Stimulated activated CD4-positive, alpha-beta T cell treated with anti-CD3 and anti-CD28 coated beads, Interleukin-12 subunit alpha, Interleukin-12 subunit beta, amount 100 ng/mL, for 24 hours (primary cell): ENCODE results near the gene GABRG3.

Experiments used
- DNase-seq, 2 experiments: peaks; one replicate each; pipeline ENCODE4 v3.0.0-alpha.2; 2020; ENCODE audit warnings: low read depth in 2 of 2

The GABRG3 gene

DNA sequence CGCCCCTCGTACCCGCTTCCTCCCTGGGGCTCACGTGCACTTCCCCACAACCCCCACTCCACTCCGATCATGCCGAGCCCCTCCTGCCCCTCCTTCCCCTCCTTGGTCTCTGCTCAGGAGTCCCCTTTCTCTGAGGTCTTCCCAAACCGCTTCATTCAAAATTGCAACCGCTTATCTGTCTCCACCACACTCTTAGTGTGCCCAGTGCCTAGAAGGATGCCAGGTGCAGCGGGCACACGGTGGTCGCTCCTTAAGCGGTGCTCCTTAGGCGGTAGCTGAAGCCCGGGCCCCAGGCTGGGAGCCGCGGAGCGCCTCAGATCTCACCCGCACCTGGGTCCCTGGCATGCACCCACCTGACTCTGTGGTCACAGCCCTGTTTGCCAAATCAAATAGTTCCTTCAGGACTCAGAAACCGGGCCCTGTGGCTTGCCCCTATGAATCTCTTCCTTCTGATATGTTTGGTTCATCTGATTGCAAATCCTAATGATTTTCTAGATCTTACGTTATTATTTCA, 603.6 kb downstream of the GABRG3 start:
- DNase-seq, result no peak

GRCh38 chr15:27575521-27575920, 604.5 kb downstream of the GABRG3 start:
- DNase-seq, result no peak

- no peak for DNase-seq
Measured at GRCh38 chr15:27576576-27576975, 605.6 kb downstream of the GABRG3 start.

DNA sequence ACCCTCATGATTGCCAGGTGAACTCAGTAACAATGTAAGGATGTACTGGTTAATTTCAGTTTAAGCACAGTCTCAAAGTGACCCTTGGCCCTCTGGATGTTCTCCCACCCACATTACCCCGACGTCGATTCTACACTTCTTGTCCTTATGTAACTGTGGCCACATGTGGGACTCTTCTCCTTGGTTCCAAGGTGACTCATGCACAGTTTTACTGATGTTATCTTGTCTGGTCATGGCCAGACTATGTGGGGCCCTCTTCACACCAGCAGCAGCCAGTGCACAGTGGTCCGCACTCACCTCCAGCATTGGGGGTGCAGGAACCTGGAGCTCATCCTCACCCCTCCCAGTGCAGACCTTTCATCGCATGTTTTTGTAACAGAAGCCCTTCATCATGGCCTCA, 608.8 kb downstream of the GABRG3 start:
- DNase-seq, result no peak

DNA sequence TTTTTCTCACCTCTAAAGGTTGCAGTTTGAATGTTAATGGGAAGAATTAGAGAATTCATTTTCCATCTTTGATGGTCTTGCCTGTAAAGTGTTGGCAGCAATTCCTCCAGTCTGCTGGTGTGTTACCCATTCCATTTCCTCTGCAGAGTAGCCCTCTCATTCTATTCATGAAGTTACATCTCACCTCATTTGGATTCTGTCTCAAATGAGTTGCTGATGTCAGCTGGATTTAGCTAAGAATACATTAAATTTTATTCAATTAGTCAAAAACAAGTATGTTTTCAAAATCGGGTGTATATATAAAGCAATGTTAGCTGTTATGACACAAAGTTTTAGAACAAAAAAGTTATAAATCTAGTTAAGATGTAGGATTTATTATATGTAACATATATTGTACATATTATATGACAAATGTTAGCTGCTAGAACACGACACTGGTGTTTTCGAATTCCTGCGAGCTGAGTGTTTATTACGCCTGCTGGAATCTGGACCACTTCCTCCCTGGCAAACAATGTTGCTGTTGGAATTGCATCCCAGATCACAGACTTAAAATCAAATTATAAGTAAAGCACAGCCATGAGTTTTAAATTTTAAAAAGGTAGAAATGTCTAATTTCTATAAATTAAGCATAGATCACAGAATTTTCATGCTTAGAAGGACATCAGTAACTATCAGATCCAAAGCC, 611.9 kb downstream of the GABRG3 start:
- no peak for DNase-seq

DNA sequence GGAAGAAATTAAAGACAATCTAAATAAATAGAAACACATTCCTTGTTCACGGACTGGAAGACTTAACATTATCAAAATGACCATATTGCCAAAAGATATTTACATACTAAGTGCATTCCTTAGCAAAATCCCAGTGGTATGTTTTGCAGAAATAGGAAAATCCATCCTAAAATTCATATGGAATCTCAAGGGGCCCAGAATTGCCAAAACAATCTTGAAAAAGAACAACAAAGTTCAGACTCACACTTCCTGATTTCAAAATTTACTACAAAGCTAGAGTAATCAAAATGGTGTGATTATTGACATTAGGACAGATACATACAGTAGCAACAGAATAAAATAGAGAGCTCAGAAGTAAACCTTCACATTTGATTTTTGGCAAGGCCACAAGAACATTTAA, 612.7 kb downstream of the GABRG3 start:
- no peak for DNase-seq

GRCh38 chr15:27585041-27585640, 614.2 kb downstream of the GABRG3 start:
- DNase-seq, result no peak

GRCh38 chr15:27587810-27588209, 616.8 kb downstream of the GABRG3 start:
- no peak for DNase-seq

DNA sequence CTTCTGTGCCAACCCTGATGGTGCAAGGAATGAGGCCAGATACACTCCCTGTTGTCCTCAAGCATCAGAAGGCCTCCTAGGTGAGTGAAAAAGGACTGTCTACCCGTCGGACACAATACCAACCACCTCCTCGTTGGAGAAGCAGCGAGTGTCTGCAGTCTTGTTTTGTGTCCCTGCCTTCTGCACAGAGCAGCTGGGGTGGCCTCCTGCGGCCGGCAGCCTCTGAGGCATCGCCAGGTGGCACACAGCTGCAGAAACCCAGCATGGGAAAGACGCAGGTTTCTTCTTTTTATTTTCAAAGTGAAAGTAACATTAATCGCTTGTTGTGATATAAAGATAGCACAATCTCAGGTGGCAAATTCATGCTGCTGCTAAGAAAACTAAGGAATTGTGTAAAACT, 618.3 kb downstream of the GABRG3 start:
- DNase-seq, result no peak

DNA sequence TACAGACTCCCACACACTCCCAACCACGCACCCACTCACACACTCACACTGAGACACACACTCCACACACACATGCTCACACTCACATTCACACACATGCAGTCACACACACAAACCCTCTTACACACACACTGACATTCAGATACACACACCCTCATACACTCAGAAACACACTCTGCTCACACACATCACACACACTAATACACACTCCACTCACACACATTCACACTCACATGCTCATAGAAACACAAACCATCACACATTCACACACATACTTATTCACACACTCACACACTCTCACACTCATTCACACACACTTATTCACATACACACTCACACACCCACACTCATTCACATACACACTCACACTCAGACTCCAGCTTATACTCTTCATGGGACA, 618.8 kb downstream of the GABRG3 start:
- DNase-seq, result no peak
